Measurements from ENCODE around the gene MEIOSIN. TPM values are rescaled to one million over a fixed set of nuclear protein-coding genes. Genes with fewer than 3 reads are reported as not detected.
"Not testable (repeated sequence)": the region's sequence is repeated elsewhere in the genome, so short reads cannot be mapped to it uniquely, and the experiment has no call there.

The MEIOSIN gene
- total RNA-seq, 1 donor from 2014 or later, result not detected

DNA sequence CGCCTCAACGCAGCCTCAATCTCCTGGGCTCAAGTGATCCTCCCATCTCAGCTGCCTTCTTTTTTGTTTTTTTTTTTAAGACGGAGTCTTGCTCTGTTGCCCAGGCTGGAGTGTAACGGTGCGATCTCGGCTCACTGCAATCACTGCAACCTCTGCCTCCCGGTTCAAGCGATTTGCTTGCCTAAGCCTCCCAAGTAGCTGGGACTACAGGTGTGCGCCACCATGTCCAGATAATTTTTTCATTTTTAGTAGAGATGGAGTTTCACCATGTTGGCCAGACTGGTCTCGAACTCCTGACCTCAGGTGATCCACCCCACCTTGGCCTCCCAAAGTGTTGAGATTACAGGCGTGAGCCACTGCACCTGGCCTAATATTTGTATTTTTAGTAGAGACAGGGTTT, 13.2 kb upstream of the MEIOSIN start:
- not testable (repeated sequence) for DNase-seq

DNA sequence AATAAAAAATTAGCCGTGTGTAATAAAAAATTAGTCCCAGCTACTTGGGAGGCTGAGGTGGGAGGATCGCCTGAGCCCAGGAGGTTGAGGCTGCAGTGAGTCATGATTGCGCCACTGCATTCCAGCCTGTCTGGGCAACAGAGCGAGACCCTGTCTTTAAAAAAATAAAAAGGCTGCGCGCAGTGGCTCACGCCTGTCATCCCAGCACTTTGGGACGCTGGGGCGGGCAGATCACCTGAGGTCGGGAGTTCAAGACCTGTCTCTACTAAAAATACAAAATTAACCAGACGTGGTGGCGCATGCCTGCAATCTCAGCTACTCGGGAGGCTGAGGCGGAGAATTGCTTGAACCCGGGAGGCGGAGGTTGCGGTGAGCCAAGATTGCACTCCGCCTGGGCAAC, 4.6 kb upstream of the MEIOSIN start:
- not testable (repeated sequence) for DNase-seq

DNA sequence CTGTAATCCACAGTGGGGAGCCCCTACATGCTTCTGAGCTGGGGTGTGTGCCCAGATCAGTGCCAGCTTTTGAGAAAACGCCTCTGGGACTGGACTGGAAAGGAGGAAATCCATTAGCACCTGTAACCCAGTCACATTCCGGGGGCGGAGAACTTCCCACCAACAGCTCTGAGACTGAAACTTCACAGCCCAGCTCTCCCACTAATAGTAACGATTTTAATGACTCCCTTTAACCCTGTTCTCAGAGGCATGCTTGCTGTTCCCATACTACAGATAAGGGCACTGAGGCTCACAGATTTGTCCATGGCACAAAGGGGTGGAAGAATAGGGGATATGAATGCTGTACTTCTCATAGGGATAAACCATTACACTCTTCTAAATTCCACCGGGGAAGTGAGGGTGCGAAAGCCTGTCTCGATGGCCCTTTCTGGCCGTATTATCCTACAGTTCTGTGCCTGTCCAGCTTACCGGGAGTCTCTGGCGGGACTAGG, 3.4 kb upstream of the MEIOSIN start:
- no peak for DNase-seq

DNA sequence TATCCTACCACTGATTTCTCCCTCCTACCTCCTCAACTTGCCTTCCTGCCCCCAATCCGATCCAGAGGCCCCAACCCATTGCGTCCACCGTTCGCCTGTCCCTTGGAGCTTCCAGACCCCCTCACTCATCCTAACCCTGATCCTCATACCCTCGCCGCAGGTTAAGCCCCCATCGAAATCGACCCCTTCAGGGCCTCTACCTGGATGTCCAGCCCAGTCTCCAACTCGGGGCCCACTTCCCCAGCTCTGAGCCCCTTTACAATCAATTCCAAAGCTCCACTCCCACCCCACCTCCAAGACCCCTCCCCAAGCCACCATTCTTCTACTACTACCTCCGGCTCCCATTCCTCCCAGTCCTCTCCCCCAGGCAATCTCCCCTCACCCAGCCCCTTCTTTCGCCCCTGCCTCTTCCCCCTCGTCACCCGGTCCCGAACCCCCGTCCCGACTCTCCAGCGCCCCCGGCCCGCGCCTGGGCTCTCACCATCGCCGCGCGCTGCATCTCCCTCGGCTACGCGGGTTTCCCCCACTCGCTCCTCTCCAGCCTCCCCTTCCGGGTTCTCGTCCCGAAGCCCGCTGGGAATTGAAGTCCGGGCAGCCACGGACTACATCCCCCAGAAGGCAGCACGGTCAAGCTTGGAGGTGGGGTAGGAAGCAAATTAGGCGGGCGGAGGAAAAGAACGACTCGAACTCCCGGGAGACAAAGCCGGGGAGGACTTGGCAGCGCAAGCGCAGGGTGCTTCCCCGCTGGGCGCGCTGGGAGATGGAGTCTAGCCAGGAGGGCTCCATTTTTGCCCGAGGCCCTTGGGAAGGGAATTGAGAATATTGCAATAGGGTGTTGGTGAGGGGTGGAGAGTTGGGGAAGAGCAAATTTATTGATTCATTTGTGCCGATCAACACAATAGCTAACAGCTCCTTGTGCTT, 2.6 kb upstream of the MEIOSIN start, which contains the start of gene FBXO46:
Gene FBXO46 (minus strand): TSS at position 529 of the 921 bp plus-strand sequence. CDS start 17,401 bp downstream, outside the sequence.
- peak; percentile 99 for DNase-seq

DNA sequence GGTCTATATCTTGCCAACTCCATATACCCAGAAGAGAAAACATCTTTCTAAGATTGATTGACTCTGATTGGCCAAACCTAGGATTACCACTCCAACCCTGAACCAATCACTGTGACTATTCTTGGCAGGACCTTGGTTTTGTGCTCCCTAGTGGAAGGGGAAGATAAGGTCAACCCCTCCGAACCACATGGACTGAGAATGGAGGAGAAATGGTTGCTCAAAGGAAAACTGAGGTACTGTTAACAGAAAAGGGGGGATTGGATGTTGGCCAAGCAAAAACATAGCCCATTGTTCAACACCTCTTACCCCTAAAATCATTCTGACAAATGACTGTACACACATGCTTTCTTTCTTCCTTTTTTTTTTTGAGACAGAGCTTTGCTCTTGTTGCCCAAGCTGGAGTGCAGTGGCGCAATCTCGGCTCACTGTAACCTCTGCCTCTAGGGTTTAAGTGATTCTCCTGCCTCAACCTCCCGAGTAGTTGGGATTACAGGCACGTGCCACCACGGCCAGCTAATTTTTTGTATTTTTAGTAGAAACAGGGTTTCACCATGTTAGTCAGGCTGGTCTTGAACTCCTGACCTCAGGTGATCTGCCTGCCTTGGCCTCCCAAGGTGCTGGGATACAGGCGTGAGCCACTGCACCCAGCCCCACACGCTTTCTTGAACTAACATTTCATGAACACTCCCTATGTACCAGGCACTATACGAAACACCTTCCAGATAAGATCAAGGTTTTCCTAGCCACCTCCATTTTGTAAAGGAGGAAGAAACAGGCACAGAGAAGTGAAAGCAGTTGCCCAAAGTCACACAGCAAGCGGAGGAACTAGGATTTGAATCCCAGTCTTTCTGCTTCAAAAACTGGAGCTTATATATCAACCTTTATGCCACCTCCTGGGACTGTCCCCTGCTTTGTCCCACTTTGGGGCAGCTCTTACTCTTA, 6.5 kb downstream of the MEIOSIN start:
- DNase-seq, result no peak

DNA sequence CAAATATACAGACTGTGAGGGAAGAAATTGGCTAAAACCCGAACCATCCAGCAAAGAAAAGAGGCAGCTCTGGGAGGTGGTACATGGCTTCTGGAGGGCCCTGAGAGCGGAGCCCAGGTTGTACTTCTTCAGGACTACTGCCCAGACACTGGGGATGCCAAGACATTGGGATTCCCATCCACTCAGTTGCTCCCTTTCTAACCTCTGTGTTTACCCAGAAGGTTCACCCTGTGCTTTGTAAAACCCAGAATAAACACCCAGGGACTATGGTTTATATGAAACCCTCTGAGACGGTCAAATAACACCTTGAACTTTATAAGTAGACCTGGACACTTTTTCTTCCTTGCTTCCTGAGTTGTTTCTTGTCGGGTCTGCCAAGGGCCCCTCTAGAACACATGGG, 9.7 kb downstream of the MEIOSIN start:
- DNase-seq, result no peak

DNA sequence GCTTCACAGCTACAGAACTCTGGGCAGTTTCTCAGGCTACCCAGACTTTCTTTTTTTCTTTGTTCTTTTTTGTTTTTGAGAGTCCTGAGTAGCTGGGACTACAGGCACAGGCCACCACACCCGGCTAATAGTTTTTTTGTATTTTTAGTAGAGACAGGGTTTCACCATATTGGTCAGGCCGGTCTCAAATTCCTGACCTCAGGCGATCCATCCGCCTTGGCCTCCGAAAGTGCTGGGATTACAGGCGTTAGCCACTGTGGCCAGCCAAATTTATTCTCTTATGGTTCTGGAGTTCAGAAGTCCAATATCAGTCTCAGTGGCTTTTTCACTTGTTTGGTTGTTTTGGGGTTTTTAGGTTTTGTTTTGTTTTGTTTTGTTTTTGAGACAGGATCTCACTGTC, 12.4 kb downstream of the MEIOSIN start:
- DNase-seq, result no peak

DNA sequence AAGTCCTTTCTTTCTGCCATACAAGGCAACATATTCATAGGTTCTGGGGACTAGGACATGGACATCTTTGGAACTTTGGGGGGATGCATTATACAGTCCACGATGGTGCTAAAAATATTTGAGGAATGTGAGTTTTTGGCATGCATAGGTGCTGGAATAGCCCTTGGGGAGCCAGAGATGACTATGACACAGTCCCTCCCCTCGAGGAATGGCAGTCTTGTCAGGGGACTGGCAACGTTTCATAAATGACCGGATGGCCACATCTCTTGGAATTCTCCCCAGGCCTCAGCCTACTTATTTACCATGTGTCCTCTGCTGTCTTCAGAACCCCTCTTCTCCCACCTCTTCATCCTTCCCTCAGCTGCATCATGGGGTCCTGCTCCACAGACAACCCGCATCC, 13.6 kb downstream of the MEIOSIN start:
- no peak for DNase-seq

GRCh38 chr19:45747513-45747912, 14.3 kb downstream of the MEIOSIN start:
- DNase-seq, result no peak

GRCh38 chr19:45751483-45751882, 18.2 kb downstream of the MEIOSIN start:
- DNase-seq, result not testable (repeated sequence)

GRCh38 chr19:45752639-45753038, 19.4 kb downstream of the MEIOSIN start:
- DNase-seq, result no peak

GRCh38 chr19:45753548-45753947, 20.3 kb downstream of the MEIOSIN start:
- DNase-seq, result no peak

DNA sequence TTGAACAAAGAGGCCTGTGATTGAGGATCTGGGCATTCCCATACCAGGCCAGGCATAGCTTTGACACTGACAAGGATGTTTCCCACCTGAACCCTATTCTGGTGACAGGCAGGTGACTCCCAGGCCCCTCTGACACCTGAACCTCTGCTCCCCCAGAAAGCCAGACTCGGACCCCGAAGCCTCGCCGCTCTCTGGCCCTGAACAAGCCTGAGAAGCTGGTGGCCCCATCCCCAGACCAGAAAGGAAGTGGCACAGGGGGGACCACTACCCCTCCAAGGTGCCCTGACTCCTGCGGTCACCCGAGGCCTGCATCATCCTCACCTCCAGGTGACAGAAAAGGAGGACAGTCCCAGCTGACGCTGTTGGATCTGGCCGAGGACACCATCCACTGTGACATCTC, 21.1 kb downstream of the MEIOSIN start:
- DNase-seq, result no peak

- no peak for DNase-seq
Observed at GRCh38 chr19:45757695-45758094, 24.5 kb downstream of the MEIOSIN start.

- no peak for DNase-seq
Observed at GRCh38 chr19:45758921-45759320, 25.7 kb downstream of the MEIOSIN start.

GRCh38 chr19:45761714-45762113, 28.5 kb downstream of the MEIOSIN start:
- DNase-seq, result no peak

GRCh38 chr19:45762870-45763631, 29.8 kb downstream of the MEIOSIN start:
- DNase-seq, result no peak

- no peak for DNase-seq
Observed at GRCh38 chr19:45763691-45764294, 30.6 kb downstream of the MEIOSIN start.

DNA sequence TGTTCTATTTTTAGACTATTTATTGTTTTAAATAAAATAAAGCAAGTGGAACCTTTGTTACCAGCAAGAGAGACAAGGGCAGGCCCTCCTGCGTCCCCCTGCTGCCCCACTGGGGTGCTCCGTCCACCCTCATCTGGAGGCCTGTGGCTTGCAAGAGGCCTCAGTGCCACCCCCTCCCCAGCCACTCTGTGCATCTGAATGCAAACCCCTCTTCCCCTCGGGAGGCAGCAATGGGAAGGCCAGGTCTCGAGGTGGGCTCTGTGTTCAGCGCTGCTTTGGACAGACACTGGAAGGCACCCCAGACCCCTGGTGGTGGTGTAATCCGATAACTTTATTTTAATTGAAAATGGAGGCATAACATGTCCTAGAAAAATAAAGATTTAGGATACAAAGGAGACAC, 31.2 kb downstream of the MEIOSIN start:
- DNase-seq, result no peak

DNA sequence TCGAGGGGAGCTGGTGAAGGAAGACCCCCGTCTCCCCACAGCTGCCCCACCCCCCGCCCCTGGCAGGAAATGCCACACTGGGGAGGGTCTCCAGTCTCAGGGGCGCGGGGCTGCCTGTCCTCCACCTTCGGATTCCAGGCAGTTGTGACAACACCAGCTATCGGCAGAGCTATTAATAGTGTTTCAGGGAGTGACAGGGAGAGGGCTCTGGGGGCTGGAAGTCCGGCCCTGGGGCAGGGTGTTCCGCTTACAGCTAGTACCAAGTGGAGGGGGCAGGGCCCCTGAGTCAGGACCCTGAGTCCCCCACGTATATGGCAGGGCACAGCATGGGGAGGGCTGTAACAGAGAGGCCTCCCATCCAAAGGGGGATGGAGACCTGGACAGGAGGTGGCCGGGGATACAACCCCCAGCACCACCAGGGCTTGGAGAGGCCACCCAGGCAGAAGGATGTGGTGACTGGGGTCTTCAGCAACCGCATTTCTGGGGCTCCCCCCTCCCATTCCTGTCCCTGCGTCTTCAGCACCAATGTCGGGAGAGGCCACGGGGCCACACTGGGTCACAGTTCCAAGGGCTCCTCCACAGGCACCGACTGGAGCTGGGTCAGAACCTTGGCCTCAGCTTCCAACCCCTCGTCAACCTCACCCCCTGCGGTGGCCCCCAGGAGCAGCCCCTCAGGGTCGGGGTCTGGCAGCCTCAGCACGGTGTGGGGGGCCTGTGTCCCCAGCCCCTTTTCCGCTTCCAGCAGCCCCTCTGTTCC, 31.9 kb downstream of the MEIOSIN start:
- no peak for DNase-seq
